ENCODE results near the gene ZNF595. TPM values are rescaled to one million over a fixed set of nuclear protein-coding genes. Genes with fewer than 3 reads are reported as not detected.
A peak's percentile ranks its signal among the peaks of the same experiment; 100 is the strongest.

ZNF595 gene
- total RNA-seq, 1 donor from 2014 or later, result 3.4 TPM

DNA sequence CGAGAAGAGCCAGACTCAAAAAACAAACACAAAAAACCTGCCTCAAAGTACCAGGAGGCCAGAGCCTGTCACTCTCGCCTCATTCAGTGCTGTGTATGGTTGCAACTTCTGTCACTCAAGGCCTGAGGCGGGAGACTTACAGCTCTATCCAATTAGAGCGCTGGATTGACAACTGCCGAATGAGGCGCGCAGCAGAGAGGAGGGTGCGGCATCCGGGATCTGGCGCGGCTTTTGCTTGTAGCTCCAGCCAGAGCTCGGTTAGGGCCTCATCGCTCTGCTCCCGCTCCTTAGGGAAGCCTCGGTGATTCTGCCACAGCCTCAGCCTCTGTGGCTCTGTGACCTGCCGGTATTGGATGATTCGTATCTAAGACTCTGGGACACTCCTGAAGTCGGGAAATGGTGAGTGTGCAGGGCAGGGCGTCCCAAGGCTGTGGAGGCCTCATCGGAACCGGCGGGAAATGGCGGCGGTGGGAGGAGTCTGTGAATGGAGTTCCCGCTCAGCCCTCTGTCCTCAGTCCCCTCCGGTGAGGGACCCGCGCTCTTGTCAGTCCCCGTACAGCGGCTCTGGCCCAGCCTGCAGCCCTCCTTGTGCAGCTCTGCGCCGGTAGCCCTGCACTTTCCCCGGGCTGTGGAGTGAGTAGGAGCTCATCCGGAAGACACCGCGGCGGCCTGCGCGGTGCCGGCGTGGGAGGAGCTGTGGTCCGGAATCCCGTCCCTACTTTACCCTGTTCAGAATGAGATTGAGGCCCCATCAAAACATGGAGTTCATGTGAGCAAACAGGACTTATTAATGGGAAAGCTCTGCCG, 71.4 kb downstream of the ZNF595 start, which contains the start of gene ZNF718:
ZNF718 (plus strand) TSS at position 227 of the 807 bp plus-strand sequence; CDS start at position 397, 170 bp downstream.
- DNase-seq (ENCODE audit: low spot score in 2 of 2), result peak; percentile 86 to 97

GRCh38 chr4:125091-125771, 72.1 kb downstream of the ZNF595 start:
- peak overlapping the region; percentile 73 to 82 for H3K4me3 ChIP-seq
- TF ChIP-seq CTCF (IDR thresholded peaks at IDR 0.05), result no peak
- H3K4me1 ChIP-seq, result peaks cover 6% of the 10 kb centered on the region in 2 donors
- H3K27ac ChIP-seq, result peak overlapping the region; percentile 85 to 90
- H3K27me3 ChIP-seq, result no peaks in the 10 kb centered on the region
- H3K9me3 ChIP-seq, result peaks cover 0 to 5% of the 10 kb centered on the region in 2 donors
- peaks cover 0 to 24% of the 10 kb centered on the region in 2 donors for H3K36me3 ChIP-seq
- DNase-seq (ENCODE audit: low spot score in 2 of 2), result peak in 1 of 2 donors; percentile 65
- intact Hi-C loops (cut with DNase I), result loop anchor here (2.0 kb wide), 1 partner anchor 212 kb away; the partner anchor contains the start of gene ZNF141

More for the DNA sequence above, 71.4 kb downstream of the ZNF595 start, which contains the start of gene ZNF718:
- Histone ChIP-seq H3K27me3 (no peaks in the 10 kb centered on the region), H3K36me3 (peaks cover 0 to 24% of the 10 kb centered on the region in 2 donors), H3K9me3 (peaks cover 0 to 5% of the 10 kb centered on the region in 2 donors), H3K4me1 (peaks cover 6% of the 10 kb centered on the region in 2 donors), H3K27ac (peak within 1 kb of the TSS; percentile 85 to 90), H3K4me3 (peak within 1 kb of the TSS; percentile 73 to 82)
- intact Hi-C loops (cut with DNase I), result loop anchor here (2.0 kb wide), 1 partner anchor 212 kb away; the partner anchor contains the start of gene ZNF141
- TF ChIP-seq CTCF (IDR thresholded peaks at IDR 0.05), result no peak

DNA sequence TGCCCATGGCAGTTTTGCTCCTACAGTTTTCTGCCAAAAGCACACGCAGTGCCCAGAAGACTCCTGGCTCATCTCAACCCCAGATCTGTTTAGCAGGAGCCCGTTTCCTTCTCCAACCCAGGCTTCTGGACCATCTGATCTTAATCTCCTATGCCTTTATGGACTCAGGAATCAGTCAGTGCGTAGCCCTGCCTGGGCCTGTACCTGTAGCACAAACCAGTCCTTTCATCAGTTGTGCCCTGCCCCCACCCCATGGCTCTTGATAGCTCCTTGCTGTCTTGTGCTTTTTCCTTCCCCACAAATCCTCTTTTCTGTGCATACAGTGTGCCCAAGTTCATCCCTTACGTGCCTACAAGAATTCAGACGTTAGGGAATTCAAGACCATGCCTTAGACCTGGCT, 72.7 kb downstream of the ZNF595 start:
- peaks cover 6% of the 10 kb centered on the region in 2 donors for H3K4me1 ChIP-seq
- peaks cover 0 to 24% of the 10 kb centered on the region in 2 donors for H3K36me3 ChIP-seq
- TF ChIP-seq CTCF (IDR thresholded peaks at IDR 0.05), result no peak
- intact Hi-C loops (cut with DNase I), result loop anchor here (2.0 kb wide), 1 partner anchor 211 kb away; the partner anchor contains the start of gene ZNF141
- H3K27ac ChIP-seq, result peak overlapping the region in 1 of 2 donors; percentile 90
- peaks cover 0 to 5% of the 10 kb centered on the region in 2 donors for H3K9me3 ChIP-seq
- DNase-seq (ENCODE audit: low spot score in 2 of 2), result no peak
- peak overlapping the region; percentile 73 to 82 for H3K4me3 ChIP-seq
- no peaks in the 10 kb centered on the region for H3K27me3 ChIP-seq

- no peaks in the 10 kb centered on the region for H3K4me1 ChIP-seq
- no peak overlapping the region for H3K27ac ChIP-seq
- intact Hi-C loops (cut with DNase I), result no loop called here
- peaks cover 8 to 41% of the 10 kb centered on the region in 2 donors for H3K9me3 ChIP-seq
- H3K36me3 ChIP-seq, result peaks cover 42 to 63% of the 10 kb centered on the region in 2 donors
- TF ChIP-seq CTCF (IDR thresholded peaks at IDR 0.05), result no peak
- H3K4me3 ChIP-seq, result no peak overlapping the region
- DNase-seq (ENCODE audit: low spot score in 2 of 2), result no peak
- H3K27me3 ChIP-seq, result no peaks in the 10 kb centered on the region
These were observed 79.4 kb downstream of the ZNF595 start for GRCh38 chr4:132483-132882.

Other genes with a start within 250 kb of the ZNF595 start
- 0.32 TPM for gene ZNF718, start 71.2 kb downstream of the ZNF595 start, total RNA-seq

Data from ascending aorta (tissue), 2 donors.